Measurements from ENCODE around the gene ARFGAP3. TPM values are rescaled to one million over a fixed set of nuclear protein-coding genes. Genes with fewer than 3 reads are reported as not detected.

The ARFGAP3 gene
- total and polyA plus RNA-seq, 2 experiments from 2014 or later = 14.8 to 19.1 TPM

DNA sequence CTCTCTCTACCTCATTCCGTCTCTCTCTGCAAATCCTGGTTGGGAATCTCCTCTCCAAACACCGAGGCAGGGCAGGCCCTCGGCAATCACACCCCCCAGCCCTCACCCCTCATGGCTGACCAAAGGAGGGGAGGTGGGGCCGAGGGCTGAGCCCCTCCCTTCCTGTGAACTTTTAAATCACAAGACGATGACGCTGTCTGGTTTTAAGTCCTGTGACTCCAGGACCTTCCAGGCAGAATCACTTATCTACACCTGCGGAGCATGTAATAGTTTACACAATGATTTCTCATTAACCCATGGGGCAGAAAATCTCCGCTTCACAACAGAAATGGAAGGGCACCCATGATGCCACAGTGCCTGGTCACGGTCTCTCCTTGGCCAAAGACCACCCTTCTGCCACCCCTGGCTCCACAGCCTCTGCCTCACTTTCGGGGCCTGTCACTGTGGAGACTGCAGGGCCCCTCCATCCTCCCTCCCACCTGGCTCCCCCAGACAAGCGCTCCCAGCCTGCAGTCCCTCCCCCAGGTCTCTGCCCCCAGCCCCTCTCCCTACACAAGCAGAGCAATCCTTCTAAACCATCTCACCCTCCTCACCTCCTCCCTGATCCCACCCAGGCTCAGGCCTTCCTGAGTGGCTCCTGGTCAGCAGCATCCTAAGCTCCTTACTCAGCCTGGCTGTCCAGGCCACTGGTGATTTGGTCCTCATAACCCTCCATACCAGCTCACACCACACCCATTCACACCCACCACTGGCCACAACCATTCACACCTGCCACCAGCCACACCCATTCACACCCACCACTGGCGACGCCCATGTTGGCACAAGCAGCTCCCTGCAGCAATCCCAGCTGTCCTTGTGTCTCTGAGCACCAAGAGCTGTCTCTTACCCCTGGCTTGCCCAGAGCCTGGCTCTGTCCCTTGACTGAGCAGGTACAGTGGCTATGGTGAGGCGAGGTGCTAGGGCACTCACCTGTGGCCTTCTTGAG is 30.7 kb upstream of the ARFGAP3 start (continued):
- TF ChIP-seq, protein P1, sequence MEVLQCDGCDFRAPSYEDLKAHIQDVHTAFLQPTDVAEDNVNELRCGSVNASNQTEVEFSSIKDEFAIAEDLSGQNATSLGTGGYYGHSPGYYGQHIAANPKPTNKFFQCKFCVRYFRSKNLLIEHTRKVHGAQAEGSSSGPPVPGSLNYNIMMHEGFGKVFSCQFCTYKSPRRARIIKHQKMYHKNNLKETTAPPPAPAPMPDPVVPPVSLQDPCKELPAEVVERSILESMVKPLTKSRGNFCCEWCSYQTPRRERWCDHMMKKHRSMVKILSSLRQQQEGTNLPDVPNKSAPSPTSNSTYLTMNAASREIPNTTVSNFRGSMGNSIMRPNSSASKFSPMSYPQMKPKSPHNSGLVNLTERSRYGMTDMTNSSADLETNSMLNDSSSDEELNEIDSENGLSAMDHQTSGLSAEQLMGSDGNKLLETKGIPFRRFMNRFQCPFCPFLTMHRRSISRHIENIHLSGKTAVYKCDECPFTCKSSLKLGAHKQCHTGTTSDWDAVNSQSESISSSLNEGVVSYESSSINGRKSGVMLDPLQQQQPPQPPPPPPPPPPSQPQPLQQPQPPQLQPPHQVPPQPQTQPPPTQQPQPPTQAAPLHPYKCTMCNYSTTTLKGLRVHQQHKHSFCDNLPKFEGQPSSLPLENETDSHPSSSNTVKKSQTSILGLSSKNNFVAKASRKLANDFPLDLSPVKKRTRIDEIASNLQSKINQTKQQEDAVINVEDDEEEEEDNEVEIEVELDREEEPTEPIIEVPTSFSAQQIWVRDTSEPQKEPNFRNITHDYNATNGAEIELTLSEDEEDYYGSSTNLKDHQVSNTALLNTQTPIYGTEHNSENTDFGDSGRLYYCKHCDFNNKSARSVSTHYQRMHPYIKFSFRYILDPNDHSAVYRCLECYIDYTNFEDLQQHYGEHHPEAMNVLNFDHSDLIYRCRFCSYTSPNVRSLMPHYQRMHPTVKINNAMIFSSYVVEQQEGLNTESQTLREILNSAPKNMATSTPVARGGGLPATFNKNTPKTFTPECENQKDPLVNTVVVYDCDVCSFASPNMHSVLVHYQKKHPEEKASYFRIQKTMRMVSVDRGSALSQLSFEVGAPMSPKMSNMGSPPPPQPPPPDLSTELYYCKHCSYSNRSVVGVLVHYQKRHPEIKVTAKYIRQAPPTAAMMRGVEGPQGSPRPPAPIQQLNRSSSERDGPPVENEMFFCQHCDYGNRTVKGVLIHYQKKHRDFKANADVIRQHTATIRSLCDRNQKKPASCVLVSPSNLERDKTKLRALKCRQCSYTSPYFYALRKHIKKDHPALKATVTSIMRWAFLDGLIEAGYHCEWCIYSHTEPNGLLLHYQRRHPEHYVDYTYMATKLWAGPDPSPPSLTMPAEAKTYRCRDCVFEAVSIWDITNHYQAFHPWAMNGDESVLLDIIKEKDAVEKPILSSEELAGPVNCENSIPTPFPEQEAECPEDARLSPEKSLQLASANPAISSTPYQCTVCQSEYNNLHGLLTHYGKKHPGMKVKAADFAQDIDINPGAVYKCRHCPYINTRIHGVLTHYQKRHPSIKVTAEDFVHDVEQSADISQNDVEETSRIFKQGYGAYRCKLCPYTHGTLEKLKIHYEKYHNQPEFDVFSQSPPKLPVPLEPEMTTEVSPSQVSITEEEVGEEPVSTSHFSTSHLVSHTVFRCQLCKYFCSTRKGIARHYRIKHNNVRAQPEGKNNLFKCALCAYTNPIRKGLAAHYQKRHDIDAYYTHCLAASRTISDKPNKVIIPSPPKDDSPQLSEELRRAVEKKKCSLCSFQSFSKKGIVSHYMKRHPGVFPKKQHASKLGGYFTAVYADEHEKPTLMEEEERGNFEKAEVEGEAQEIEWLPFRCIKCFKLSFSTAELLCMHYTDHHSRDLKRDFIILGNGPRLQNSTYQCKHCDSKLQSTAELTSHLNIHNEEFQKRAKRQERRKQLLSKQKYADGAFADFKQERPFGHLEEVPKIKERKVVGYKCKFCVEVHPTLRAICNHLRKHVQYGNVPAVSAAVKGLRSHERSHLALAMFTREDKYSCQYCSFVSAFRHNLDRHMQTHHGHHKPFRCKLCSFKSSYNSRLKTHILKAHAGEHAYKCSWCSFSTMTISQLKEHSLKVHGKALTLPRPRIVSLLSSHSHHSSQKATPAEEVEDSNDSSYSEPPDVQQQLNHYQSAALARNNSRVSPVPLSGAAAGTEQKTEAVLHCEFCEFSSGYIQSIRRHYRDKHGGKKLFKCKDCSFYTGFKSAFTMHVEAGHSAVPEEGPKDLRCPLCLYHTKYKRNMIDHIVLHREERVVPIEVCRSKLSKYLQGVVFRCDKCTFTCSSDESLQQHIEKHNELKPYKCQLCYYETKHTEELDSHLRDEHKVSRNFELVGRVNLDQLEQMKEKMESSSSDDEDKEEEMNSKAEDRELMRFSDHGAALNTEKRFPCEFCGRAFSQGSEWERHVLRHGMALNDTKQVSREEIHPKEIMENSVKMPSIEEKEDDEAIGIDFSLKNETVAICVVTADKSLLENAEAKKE (CRISPR knock-in tag; IDR thresholded peaks at IDR 0.05) = no peak
- TF ChIP-seq, protein P2, sequence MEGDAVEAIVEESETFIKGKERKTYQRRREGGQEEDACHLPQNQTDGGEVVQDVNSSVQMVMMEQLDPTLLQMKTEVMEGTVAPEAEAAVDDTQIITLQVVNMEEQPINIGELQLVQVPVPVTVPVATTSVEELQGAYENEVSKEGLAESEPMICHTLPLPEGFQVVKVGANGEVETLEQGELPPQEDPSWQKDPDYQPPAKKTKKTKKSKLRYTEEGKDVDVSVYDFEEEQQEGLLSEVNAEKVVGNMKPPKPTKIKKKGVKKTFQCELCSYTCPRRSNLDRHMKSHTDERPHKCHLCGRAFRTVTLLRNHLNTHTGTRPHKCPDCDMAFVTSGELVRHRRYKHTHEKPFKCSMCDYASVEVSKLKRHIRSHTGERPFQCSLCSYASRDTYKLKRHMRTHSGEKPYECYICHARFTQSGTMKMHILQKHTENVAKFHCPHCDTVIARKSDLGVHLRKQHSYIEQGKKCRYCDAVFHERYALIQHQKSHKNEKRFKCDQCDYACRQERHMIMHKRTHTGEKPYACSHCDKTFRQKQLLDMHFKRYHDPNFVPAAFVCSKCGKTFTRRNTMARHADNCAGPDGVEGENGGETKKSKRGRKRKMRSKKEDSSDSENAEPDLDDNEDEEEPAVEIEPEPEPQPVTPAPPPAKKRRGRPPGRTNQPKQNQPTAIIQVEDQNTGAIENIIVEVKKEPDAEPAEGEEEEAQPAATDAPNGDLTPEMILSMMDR (conservative IDR thresholded peaks at IDR 0.05; ENCODE audit: low read depth in 2 of 2) = no peak
- TF ChIP-seq ZNF331 (CRISPR knock-in tag; IDR thresholded peaks at IDR 0.05; ENCODE audit: low read depth) (no peak), NANOG (IDR thresholded peaks at IDR 0.05; ENCODE audit: borderline replicate concordance) (no peak), JUNB (IDR thresholded peaks at IDR 0.05; ENCODE audit: unreplicated experiment) (no peak), POLR2AphosphoS5 (IDR thresholded peaks at IDR 0.05; ENCODE audit: low read depth) (no peak), EZH2phosphoT487 (IDR thresholded peaks at IDR 0.05; ENCODE audit: unreplicated experiment) (no peak)
- TF ChIP-seq, protein P3, sequence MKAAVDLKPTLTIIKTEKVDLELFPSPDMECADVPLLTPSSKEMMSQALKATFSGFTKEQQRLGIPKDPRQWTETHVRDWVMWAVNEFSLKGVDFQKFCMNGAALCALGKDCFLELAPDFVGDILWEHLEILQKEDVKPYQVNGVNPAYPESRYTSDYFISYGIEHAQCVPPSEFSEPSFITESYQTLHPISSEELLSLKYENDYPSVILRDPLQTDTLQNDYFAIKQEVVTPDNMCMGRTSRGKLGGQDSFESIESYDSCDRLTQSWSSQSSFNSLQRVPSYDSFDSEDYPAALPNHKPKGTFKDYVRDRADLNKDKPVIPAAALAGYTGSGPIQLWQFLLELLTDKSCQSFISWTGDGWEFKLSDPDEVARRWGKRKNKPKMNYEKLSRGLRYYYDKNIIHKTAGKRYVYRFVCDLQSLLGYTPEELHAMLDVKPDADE (IDR thresholded peaks at IDR 0.05) = no peak

Data from GM23338 (cell line).